ENCODE measurements around the gene LAMA2.

DNA sequence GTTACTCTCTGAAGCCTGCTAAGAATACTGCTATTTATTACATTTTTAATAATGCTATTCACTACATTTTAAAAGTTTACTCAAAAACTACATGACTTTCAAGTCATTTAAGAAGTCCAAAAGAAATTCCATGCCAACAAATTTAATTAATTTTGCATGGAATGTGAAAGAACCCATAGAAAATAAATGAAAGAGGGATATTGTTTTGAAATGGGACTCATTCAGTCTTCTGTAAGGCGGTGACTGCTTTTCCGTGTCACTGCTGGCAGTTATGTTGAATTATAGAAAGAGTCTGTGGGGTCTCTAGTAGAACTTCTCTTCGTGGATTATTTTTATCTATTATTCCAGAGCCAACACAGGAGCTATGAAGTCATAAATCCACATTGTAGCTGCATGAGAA lies 211.2 kb downstream of the LAMA2 start:
- TF ChIP-seq, protein P1, sequence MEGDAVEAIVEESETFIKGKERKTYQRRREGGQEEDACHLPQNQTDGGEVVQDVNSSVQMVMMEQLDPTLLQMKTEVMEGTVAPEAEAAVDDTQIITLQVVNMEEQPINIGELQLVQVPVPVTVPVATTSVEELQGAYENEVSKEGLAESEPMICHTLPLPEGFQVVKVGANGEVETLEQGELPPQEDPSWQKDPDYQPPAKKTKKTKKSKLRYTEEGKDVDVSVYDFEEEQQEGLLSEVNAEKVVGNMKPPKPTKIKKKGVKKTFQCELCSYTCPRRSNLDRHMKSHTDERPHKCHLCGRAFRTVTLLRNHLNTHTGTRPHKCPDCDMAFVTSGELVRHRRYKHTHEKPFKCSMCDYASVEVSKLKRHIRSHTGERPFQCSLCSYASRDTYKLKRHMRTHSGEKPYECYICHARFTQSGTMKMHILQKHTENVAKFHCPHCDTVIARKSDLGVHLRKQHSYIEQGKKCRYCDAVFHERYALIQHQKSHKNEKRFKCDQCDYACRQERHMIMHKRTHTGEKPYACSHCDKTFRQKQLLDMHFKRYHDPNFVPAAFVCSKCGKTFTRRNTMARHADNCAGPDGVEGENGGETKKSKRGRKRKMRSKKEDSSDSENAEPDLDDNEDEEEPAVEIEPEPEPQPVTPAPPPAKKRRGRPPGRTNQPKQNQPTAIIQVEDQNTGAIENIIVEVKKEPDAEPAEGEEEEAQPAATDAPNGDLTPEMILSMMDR (IDR thresholded peaks at IDR 0.05) = no peak
- no peak for TF ChIP-seq POLR2A (IDR thresholded peaks at IDR 0.05)
